GM18858 (cell line): ENCODE results near the gene ARMC2.
"Not testable (repeated sequence)": the region's sequence is repeated elsewhere in the genome, so short reads cannot be mapped to it uniquely, and the experiment has no call there.

Experiments used
- ATAC-seq: cut with Tn5 transposase; IDR thresholded peaks from one replicate; pipeline ENCODE4 v1.9.1; 2021; ENCODE audit not compliant: unreplicated experiment

ARMC2 gene

DNA sequence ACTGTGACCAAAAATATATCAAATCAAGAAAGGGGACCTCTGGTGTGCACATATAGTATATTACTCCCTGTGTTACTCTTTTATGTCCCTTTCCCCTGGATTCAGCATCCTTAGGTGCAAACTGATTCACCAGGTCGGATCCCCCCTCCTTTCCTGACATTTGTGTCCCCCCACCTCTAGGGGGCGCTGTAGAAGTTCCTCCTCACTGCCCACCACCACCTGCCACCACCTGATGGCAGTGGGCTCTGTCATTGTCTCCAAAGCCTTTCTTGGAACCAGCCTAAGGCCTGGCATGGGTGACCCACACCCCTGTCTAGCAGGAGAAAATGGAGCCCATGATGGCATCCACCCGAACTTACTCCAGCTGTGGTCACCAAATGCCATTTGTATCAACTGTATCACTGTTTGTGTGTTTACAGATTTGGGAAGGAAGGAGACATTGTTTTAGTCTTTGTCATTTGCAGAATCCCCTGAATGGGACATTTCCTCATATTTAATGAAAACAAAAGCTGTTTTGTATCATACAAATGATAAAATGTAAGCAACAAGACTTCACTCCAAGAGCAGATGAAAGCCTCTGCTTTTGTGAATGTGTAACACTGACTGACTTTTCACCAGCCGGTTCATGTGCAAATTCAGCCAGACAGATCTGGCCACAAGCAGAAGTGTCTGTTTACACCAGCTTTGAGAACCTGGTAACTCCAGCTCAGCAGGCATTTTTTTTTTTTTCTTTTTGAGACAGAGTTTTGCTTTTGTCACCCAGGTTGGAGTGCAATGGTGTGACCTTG, 66.2 kb downstream of the ARMC2 start:
- ATAC-seq = no peak

DNA sequence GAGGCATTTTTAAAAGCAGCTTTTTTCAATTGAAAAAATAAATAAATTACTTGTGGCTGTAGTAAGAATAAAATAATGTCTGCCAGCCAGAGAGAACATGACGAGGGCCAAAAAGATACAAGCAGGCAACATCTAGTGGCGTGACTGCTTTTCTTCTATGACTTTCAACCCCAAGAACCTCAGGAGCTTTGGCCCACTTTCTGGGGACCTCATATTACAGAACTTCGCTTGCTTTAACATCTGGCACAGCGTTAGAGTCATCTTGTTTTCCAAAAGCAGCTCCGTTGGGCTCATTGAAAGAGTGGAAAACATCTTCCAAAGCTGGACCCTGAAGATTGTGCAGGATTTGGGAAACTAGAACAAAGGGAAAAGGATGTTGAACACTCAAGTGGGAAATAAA, 67.0 kb downstream of the ARMC2 start:
- ATAC-seq = no peak

DNA sequence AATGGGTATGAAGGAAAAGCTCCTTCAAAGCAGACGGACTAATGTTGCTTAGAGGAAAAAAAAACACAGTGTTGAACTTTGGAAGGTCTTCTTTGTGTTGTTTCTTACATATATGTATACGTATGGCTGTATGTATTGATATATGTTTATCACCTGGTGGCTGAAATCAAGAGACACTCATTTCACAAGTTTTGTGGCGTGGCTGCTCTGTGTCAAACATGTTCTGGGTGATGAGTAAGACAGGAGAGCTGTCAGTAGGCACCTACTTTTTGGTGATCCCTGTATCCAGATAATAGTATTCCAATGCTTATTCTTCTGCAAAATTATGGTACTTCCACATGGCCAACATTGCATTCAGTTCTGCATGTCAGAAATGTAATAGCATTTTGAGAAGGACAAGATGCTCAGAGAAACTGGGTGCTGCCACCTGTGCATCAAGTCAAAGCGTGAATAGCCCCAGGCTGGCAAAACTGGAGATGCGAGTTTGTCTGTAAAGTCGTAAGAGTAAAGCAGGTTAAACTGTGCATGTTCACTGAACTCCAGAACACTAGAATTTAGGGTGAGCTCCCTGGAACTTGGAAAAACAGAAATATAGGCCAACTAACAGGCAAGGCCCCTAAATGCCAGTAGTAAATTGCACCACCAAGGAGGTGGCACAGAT, 67.9 kb downstream of the ARMC2 start:
- ATAC-seq = no peak

DNA sequence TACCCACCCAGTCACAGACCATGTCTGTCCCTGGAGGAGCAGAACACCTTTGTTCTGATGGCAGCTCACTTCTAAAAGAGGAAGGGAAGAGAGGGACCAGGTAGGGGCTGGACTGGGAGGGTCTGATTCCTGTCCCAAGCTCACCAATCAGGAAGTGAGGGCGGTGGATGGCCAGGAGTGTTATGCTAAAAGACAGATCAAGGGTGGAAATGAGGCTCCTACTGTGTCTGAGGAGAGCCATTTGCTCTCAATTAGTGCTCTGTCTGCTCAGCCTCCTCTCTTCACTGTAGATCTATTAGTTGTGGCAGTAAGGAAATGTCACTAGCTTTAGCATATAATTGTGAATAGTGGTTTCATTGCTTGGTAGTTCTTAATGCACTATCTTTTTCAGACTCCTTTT, 72.5 kb downstream of the ARMC2 start:
- no peak for ATAC-seq

DNA sequence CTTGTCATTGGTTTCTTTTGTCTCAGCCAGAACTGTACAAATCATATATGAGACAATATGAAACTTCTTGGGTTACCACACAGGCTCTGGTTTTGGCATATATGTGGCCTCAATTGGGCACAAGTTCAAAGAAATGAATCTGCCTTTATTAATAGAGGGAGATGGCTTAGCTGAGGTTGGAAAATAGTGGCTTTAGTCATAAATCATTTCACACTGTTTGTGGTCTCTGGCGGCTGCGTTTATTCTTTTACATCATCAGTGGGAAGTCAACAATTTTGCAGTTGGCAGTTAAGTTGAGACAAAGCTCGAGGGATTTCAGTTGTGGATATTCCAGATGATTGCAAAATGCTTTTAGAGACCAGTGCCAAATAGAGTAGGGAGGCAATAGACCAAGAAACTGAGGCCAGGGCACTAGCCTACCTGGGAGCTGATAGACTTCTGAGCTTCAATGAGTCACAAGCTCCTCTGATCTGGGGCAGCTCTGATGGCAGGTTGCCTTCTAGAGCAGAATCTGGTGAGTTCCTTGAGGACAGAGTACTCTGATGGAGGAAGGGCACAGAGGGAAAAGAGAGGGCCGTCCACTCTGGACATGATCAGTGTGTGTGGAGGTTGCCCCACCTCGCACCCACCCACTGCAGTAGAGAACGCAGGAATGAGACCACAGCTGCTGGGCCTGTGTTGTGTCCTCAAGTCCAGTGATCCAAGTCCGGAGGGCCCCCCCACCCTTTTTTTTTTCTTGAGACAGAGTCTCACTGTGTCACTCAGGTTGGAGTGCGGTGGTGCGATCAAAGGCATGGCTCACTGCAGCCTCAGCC, 73.5 kb downstream of the ARMC2 start:
- no peak for ATAC-seq

DNA sequence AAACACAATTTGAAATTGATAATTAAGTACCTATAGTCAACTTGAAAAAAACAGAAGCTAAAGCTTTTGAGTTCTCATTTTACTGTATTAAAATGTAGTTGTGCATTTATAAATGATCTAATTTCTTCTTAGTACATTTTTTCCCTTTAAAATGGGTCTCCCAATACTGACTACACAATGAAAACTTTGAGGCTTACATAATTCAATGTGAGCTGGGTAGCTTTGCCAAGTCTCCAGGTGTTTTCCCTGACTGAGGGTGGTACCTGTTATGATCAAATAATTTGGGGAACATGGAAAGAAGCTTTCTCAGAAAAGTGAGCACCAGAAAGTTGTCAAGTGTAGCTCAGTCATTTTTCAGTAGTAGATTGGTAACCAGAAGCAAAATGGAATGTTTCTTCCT, 74.3 kb downstream of the ARMC2 start:
- ATAC-seq = no peak

DNA sequence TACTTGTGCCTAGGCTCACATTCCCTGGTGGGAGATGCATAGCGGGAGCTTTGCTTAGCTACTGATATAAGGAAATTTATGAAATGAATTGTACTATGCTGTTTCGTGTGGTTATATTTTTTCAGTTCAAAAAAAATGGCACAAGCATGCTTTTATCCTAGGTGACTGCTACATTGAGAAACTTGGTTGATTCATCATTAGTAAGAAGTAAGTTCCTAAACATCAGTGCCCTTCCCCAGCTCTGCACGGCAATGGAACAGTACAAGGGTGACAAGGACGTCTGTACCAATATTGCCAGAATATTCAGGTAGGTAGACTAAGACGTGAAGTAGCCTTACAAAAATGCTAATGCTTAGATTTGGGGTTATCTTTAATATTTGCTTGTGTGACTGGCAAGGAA, 79.7 kb downstream of the ARMC2 start:
- no peak for ATAC-seq

DNA sequence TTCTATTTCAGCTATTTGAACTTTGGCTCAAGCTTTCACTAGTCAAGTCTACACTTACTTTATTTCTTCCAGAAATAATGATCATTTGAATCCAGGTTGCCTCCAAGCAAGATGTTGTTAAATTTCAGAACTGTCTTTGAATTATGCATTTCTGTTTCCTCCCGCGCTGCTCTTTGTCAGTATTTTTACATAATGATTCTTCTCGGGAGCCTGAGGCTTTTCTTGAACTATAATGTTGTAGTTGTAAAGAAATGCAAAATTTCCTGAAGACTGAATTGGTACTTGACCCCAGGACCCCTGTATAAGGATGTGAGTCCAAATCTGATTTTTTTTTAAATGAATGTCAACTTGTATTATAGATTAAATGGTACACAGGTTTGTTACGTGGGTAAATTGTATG, 80.4 kb downstream of the ARMC2 start:
- ATAC-seq = no peak

DNA sequence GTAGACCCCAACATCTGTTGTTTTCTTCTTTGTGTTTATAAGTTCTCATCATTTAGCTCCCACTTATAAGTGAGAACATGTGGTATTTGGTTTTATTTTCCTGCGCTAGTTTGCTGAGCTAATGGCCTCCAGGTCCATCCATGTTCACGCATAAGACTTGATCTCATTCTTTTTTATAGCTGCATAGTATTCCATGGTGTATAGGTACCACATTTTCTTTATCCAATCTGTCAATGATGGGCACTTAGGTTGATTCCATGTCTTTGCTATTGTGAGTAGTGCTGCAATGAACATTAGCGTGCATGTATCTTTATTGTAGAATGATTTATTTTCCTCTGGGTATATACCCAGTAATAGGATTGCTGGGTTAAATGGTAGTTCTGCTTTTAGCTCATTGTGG, 82.9 kb downstream of the ARMC2 start:
- ATAC-seq = not testable (repeated sequence)

DNA sequence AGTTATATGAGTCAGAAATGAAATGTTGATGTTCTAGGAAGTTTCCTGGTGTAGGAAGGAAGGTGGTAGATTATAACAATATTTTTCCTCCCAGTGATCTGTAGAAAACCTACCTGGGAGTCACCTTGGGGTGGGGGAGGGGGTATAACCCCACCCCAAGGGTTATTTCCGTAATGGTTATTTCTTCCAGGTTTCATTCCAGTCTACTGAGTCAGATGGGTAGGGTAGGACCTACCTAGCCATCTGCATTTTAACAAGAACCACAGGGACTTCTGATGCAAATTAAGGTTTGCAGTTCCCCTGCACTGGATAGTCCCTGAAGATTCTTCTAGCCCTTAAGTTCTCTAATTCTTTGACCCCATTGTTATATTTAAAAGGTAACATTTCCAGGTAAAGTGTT, 88.9 kb downstream of the ARMC2 start:
- no peak for ATAC-seq

DNA sequence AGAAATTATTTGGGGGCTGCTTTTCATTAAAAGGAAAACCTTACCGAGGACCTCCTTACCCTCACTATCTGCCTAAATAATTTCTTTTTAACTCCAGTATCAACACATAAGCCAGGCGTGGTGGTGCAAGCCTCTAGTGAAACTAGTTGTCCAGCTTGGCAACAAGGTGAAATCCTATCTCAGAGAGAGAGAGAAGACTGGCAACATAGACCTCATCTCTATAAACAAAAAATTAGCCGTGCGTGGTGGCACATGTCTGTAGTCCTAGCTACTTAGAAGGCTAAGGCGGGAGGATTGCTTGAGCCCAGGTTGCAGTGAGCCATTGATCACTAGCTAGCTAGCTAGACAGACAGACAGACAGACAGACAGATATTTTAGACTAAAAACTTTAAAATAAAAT, 92.5 kb downstream of the ARMC2 start:
- no peak for ATAC-seq

DNA sequence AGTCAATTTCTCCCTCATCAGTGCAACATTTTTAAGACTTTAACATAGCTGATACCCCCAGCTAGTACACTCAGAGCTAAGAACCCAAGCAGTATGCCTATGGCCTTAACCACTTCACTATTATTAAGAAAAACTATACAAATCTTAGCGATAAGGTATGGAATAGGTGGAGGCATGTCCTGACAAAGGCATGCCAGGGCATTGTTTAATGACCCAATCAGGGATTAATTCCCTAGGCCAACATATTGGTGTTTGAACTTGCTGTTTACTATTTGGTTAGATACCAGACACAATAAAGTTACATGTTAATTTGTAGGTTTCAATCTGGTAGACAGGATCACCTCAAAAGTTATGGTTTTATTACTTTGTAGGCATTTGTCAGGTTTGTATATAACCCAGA, 93.1 kb downstream of the ARMC2 start:
- no peak for ATAC-seq

DNA sequence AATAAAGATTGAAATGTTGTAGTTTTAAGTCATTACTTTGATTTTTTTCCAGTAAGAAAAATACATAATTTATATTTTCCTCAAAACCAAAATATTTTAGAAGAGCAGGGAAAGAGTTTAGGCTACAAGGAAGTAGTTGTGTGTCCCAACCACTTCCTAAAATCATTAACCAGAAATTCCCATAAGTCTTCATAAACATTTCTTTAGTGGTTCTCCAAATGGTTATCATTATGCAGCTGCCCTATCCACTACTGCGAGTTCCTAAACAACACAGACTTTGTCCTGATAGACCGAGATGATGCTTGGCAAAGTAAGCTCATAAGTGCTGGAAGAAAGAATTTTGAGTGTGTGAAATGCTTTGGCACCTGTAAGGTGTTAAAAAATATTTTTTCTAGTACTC, 93.6 kb downstream of the ARMC2 start:
- no peak for ATAC-seq

DNA sequence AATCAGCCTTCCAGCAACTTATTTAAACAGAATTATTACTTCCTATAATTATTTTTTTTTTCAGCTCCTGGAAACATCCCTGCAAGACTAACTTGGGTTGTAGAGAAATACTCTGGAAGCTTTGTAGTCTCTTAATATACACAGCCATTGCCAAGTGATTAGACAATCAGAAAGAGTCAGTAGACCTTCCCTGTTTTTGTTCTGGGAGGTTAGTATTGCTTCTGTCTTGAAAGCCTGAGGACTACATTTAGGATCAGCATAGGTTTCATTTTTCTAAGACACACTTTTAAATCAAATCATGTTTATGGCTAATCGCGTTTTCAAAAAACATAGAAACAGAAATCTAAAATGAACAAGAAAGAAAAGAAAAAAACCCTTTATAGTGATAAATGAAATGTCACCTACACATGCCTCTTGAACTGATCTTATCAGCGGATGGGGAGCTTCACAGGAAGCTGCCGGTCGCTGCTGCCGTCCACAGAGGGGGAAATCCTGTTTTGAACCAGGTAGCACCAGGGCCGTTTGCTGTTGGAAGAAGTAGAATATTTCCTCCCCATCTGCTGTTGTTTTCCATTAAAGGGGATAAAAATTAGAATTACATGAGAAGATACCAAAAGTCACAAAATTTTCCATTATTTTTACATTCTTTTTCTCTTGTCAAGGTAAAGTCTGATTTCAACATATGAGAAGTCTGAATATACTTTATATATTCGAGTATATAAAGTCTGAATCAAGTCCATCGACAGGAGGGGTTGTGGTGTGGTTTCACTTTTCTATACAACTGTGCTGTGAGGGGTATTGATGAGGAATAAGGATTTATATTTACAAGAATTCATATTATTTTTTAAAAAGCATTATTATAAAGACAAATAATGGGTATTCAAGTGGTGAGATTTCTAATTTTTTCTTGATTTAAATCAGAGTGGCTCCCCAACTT, 94.6 kb downstream of the ARMC2 start:
- ATAC-seq = no peak

DNA sequence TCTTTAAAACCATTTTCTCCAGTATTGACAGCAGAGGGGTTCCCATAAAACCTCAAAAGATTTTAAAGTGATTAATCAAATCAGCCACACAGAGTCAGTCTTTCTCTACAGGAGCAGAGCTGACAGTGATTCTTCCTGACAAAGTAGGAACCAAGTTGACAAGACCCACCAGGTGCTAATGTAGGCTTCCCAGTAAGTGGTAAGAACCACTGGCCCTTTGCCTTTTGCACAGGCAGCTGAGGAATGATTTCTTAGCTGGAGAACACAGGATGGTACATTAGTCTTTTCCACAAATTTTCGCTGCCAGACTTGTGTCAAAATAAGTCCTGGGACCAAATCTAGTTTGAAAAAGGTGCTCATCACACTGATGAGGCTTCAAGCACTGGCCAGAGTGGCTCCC, 95.8 kb downstream of the ARMC2 start:
- no peak for ATAC-seq

DNA sequence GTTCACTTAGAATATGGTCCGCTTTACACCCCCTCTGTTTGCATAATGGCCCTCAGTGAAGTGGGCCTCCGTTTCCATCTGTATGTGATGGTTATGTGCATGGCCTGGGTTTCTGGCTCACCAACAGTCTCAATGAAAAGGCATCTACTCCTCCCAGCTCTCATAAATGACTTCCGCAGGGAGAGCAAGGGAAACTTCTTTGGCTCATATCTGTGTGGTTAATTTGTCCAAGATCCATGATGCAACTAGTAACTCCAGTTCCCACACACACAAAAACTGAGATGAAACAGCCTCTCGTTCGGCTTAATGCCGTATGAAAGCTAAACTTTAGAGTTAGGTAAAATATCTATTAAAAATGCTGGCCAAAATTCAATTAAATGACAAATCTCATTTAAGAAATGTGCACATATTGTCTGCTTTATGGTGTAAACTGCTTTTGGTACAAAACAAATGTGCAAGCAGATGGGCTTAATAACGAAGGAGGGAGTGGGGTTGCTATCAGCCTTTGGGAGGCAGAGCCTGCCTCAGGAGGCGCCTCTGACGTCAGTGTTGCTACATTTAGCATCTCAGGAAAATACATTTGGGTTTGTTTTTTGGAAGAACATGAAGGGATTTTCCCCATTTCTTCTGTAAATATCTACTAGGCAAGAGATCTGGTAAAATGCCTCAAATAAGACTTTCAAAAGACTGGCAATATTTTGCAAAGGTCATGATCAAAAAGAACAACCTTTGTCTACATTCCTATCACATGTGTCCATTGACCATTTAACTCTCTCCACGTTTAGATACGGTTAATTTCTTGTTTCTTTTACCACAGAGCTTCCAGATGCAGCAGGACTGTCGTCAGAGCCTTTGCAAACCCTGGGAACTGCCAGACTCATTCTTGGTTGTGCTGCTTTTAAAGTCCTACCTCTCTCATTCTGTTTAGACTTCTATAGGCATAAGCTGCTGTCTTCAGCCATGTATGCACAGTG, 96.8 kb downstream of the ARMC2 start:
- ATAC-seq = no peak

DNA sequence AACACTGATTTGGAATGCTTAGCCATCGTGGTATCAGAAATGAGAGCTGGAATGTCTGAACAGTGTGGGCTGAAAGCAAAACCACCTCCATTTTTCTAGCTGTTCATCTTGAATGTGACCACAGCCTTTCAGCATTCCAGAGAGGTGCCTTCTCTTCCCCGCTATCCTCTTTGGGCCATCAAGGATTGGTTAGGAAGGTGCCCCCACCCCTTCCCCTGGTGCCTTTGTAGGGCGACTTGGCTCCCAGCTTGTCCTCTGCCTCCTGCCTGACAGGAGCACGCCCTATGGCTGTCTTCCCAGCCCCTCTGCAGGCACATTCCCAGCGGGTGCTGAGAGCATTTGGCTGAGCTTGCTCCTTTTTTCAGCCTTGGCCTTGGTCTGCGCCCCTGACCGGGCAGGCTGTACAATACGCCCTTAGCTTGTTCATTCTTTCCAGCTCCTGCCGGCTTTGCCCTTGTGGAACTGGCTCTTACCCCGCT, 97.5 kb downstream of the ARMC2 start:
- no peak for ATAC-seq

DNA sequence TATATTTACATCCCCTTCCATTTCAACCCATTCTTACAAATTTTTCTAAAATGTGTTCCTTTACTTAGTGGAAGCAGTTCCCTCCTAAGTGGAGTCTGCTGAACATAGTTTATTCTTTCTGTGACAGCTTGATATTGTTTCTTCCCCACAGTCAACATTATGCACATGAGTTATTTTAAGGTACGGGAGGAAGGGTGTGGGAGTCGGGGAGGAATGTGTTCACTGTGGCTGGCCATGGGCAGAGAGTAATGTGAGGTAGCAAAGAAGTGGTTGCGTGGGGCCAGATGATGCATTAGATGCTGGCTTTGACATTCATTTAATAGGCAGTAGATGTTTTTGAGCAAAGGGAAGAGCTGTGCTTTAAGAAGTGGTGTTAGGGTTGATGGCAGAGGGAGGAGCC, 98.5 kb downstream of the ARMC2 start:
- ATAC-seq = no peak

DNA sequence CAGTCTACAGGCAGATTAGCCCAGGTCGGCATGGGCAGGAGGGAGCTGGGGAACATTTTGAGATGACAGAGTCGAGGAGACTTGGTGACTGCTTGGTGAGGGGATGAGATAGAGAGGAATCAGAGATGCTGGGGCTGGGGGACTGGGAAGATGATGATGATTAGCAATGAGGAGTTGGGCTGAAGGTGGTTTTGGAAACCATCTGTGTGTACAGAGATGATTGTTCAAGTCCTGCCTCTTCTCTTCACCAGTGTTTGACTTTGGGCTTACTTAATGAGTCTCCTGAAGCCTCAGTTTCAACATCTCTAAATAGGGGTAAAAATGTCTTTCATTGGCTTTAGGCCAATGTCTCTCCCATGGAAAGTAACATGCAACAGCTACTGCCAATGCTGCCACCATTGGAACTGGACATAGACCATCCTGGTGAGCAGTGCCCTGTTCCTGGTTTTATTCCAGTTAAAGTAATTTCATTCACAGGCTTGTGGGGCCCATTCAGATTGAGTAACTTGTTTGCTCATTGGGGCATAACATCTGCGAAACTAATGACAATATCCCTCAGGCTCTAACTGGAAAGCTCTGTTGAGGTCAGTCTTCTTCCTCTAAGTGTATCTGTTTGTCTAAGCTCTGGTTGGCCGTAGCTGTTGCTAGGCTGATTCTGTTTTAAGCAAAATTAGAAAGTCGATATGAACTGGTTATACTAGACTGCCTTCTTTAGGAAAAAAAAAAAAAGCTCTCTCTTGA, 99.1 kb downstream of the ARMC2 start:
- ATAC-seq = no peak
